8988T (cell line): ENCODE data around the gene SNTG2.

Experiments
- DNase-seq: peaks from one replicate; pipeline ENCODE4 v3.0.0; 2011

Gene SNTG2

GRCh38 chr2:1253629-1254028 is 303.0 kb downstream of the SNTG2 start:
- DNase-seq, result no peak

- no peak for DNase-seq
Measured at GRCh38 chr2:1254662-1255343, 304.2 kb downstream of the SNTG2 start.

- no peak for DNase-seq
Measured at GRCh38 chr2:1256632-1257324, 306.1 kb downstream of the SNTG2 start.

- DNase-seq, result no peak
Measured at GRCh38 chr2:1257334-1257733, 306.7 kb downstream of the SNTG2 start.

GRCh38 chr2:1259746-1260145 is 309.1 kb downstream of the SNTG2 start:
- DNase-seq, result no peak

GRCh38 chr2:1262609-1263008 is 312.0 kb downstream of the SNTG2 start:
- no peak for DNase-seq

- DNase-seq, result no peak
Measured at GRCh38 chr2:1265454-1265853, 314.8 kb downstream of the SNTG2 start.

GRCh38 chr2:1266351-1266750 is 315.7 kb downstream of the SNTG2 start:
- DNase-seq, result no peak

- DNase-seq, result no peak
Measured at GRCh38 chr2:1268034-1268433, 317.4 kb downstream of the SNTG2 start.

- no peak for DNase-seq
Measured at GRCh38 chr2:1269812-1270211, 319.2 kb downstream of the SNTG2 start.

GRCh38 chr2:1272835-1273234 is 322.2 kb downstream of the SNTG2 start:
- no peak for DNase-seq

GRCh38 chr2:1277634-1278033 is 327.0 kb downstream of the SNTG2 start:
- DNase-seq, result no peak

- DNase-seq, result no peak
Measured at GRCh38 chr2:1278125-1278524, 327.5 kb downstream of the SNTG2 start.

- DNase-seq, result no peak
Measured at GRCh38 chr2:1278861-1279260, 328.2 kb downstream of the SNTG2 start.

- no peak for DNase-seq
Measured at GRCh38 chr2:1282552-1282951, 331.9 kb downstream of the SNTG2 start.

- no peak for DNase-seq
Measured at GRCh38 chr2:1283020-1283801, 332.6 kb downstream of the SNTG2 start.

- no peak for DNase-seq
Measured at GRCh38 chr2:1283871-1284270, 333.2 kb downstream of the SNTG2 start.

- no peak for DNase-seq
Measured at GRCh38 chr2:1286929-1287328, 336.3 kb downstream of the SNTG2 start.

- no peak for DNase-seq
Measured at GRCh38 chr2:1287427-1287826, 336.8 kb downstream of the SNTG2 start.

GRCh38 chr2:1294900-1295299 is 344.3 kb downstream of the SNTG2 start:
- DNase-seq, result no peak

GRCh38 chr2:1295740-1296139 is 345.1 kb downstream of the SNTG2 start:
- DNase-seq, result no peak

- no peak for DNase-seq
Measured at GRCh38 chr2:1297372-1298159, 346.9 kb downstream of the SNTG2 start.

GRCh38 chr2:1299043-1299442 is 348.4 kb downstream of the SNTG2 start:
- no peak for DNase-seq
